ENCODE results near the gene CEP120. TPM values are rescaled to one million over a fixed set of nuclear protein-coding genes. Genes with fewer than 3 reads are reported as not detected.

The CEP120 gene
- total RNA-seq, 1 experiment from 2014 or later, result 25.5 TPM

- H3K4me1 ChIP-seq (ENCODE audit: insufficient read depth, low read length, poor library complexity, severe bottlenecking), result peaks cover 48% of the 10 kb centered on the region
- H3K27me3 ChIP-seq (replicated peaks; ENCODE audit: insufficient read depth, low read depth, low read length, poor library complexity), result no peaks in the 10 kb centered on the region
- H3K9me3 ChIP-seq (ENCODE audit: low read depth, low read length, poor library complexity, severe bottlenecking), result no peaks in the 10 kb centered on the region
- intact Hi-C loops (cut with micrococcal nuclease; ENCODE audit: unreplicated experiment), result no loop called here
- TF ChIP-seq, protein P1, sequence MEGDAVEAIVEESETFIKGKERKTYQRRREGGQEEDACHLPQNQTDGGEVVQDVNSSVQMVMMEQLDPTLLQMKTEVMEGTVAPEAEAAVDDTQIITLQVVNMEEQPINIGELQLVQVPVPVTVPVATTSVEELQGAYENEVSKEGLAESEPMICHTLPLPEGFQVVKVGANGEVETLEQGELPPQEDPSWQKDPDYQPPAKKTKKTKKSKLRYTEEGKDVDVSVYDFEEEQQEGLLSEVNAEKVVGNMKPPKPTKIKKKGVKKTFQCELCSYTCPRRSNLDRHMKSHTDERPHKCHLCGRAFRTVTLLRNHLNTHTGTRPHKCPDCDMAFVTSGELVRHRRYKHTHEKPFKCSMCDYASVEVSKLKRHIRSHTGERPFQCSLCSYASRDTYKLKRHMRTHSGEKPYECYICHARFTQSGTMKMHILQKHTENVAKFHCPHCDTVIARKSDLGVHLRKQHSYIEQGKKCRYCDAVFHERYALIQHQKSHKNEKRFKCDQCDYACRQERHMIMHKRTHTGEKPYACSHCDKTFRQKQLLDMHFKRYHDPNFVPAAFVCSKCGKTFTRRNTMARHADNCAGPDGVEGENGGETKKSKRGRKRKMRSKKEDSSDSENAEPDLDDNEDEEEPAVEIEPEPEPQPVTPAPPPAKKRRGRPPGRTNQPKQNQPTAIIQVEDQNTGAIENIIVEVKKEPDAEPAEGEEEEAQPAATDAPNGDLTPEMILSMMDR (conservative IDR thresholded peaks at IDR 0.05; ENCODE audit: low read depth, low read length), result no peak
- no peak for TF ChIP-seq EZH2 (IDR thresholded peaks at IDR 0.05; ENCODE audit: borderline replicate concordance, low read depth, low read length, poor library complexity, severe bottlenecking)
- no TSS peak for BruUV-seq (replicated peaks)
- H3K27ac ChIP-seq (ENCODE audit: low read depth, low read length, poor library complexity, severe bottlenecking), result no peak overlapping the region
- no peak overlapping the region for H3K4me3 ChIP-seq (ENCODE audit: low read depth, low read length, poor library complexity, severe bottlenecking)
- no peaks in the 10 kb centered on the region for H3K36me3 ChIP-seq (ENCODE audit: insufficient read depth, low read length, poor library complexity, severe bottlenecking)
- ChIA-PET POLR2A (ENCODE audit: low non-redundant PET) (no interaction called here), CTCF (no interaction called here)
- no peak for DNase-seq (ENCODE audit: low spot score)
Measured at GRCh38 chr5:123449424-123449974, 26.3 kb upstream of the CEP120 start.

- no peak for DNase-seq (ENCODE audit: low spot score)
- Histone ChIP-seq H3K4me3 (ENCODE audit: low read depth, low read length, poor library complexity, severe bottlenecking) (no peak overlapping the region), H3K27ac (ENCODE audit: low read depth, low read length, poor library complexity, severe bottlenecking) (no peak overlapping the region), H3K36me3 (ENCODE audit: insufficient read depth, low read length, poor library complexity, severe bottlenecking) (no peaks in the 10 kb centered on the region), H3K4me1 (ENCODE audit: insufficient read depth, low read length, poor library complexity, severe bottlenecking) (peaks cover 41% of the 10 kb centered on the region), H3K27me3 (replicated peaks; ENCODE audit: insufficient read depth, low read depth, low read length, poor library complexity) (no peaks in the 10 kb centered on the region), H3K9me3 (ENCODE audit: low read depth, low read length, poor library complexity, severe bottlenecking) (no peaks in the 10 kb centered on the region)
- no peak for TF ChIP-seq EZH2 (IDR thresholded peaks at IDR 0.05; ENCODE audit: borderline replicate concordance, low read depth, low read length, poor library complexity, severe bottlenecking)
- TF ChIP-seq, protein P1 (conservative IDR thresholded peaks at IDR 0.05; ENCODE audit: low read depth, low read length), result no peak
- intact Hi-C loops (cut with micrococcal nuclease; ENCODE audit: unreplicated experiment), result no loop called here
- ChIA-PET CTCF (no interaction called here), POLR2A (ENCODE audit: low non-redundant PET) (no interaction called here)
- no TSS peak for BruUV-seq (replicated peaks)
Measured at GRCh38 chr5:123448743-123449142, 25.5 kb upstream of the CEP120 start.

DNA sequence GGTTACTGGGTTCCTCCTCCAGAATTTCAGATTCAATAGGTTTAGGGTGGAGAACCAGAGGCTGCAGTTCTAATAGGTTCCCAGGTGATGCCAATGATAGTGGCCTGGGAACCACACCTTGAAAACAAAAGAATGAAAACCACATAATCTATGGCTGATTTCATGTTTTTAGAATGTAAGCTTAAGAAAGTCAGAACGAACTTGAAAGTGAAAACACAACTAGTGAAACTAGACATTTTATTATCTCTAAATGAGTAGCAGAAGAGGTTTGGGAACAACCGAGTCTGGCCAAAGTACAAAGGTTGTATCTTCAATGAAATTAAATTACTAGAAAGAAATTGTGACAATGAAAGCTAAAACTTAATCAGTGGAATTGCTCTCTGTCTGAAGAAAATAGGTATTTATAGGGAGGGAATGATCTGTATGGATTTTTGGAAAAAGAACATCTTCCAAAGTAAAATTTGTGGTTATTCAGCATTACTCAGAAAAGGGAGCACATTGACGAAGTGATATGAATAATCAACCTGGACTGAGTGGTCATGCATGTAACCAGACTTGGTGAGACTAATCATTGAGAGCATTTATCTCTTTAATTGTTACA lies 24.9 kb upstream of the CEP120 start:
- Histone ChIP-seq H3K36me3 (ENCODE audit: insufficient read depth, low read length, poor library complexity, severe bottlenecking) (no peaks in the 10 kb centered on the region), H3K27ac (ENCODE audit: low read depth, low read length, poor library complexity, severe bottlenecking) (no peak overlapping the region), H3K9me3 (ENCODE audit: low read depth, low read length, poor library complexity, severe bottlenecking) (no peaks in the 10 kb centered on the region), H3K4me3 (ENCODE audit: low read depth, low read length, poor library complexity, severe bottlenecking) (no peak overlapping the region), H3K27me3 (replicated peaks; ENCODE audit: insufficient read depth, low read depth, low read length, poor library complexity) (no peaks in the 10 kb centered on the region), H3K4me1 (ENCODE audit: insufficient read depth, low read length, poor library complexity, severe bottlenecking) (peaks cover 35% of the 10 kb centered on the region)
- DNase-seq (ENCODE audit: low spot score), result no peak
- intact Hi-C loops (cut with micrococcal nuclease; ENCODE audit: unreplicated experiment), result no loop called here
- CTCF ChIA-PET, result interaction anchor here (0.6 kb wide), 1 partner anchor 25 kb away, joined by 3 read pairs; the partner anchor contains the start of gene CEP120
- TF ChIP-seq, protein P1 (conservative IDR thresholded peaks at IDR 0.05; ENCODE audit: low read depth, low read length), result no peak
- no peak for TF ChIP-seq EZH2 (IDR thresholded peaks at IDR 0.05; ENCODE audit: borderline replicate concordance, low read depth, low read length, poor library complexity, severe bottlenecking)
- POLR2A ChIA-PET (ENCODE audit: low non-redundant PET), result no interaction called here
- no TSS peak for BruUV-seq (replicated peaks)
